Astrocyte (in vitro differentiated cells and primary cell): ENCODE measurements around the gene KIF5A.

ENCODE experiments used
- EZH2 ChIP-seq: IDR thresholded peaks from 2 replicates; pipeline ENCODE4 v1.6.1; 2012; ENCODE audit warnings: mild to moderate bottlenecking, low read length, inconsistent platforms; ENCODE audit not compliant: insufficient read depth
- TF ChIP-seq, protein P1 (sequence below): IDR thresholded peaks from 2 replicates; pipeline ENCODE4 v1.5.1; 2011; ENCODE audit warnings: low read depth, mild to moderate bottlenecking, inconsistent platforms, low read length, moderate library complexity; ENCODE audit not compliant: insufficient read depth

DNA sequence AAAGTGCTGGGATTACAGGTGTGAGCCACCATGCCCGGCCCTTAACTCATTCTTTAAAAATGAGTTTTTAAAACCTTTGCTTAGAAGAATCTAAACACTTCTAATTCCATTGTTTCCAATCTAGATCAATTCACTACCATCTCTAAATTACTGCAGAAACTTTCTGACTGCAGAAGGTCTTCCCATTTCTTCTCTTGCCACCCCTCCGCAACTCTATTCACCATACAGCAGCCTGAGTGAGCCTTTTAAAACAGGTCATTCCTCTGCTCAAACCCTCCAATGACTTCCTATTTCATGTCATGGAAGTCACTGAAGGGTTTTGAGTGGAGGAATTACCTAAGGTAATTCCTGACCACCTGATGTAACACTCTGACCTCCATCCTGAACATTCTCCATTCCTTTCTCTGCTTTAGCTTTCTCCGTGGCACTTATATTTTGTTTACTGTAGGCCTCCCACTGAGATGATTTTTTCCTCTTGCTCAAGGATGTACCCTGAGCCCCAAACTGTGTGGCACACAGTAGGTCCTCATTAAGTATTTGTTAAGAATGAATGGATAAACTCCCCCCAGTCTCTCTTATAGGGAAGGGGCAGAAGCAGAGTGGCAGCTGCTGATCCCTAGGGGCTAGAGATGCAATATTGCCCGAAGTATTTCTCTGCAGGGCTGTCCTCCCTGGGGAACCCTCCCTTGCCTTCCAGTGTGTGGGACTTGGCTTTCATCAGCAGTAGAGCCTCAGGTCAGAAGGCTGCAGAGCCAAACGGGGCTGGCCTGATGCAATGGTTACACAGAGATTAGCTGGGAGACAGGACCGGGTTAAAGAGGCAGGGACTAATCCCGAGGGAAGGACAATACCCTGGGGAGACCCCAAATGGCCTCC lies 30.7 kb upstream of the KIF5A start:
- no peak for TF ChIP-seq EZH2
- TF ChIP-seq, protein P1, sequence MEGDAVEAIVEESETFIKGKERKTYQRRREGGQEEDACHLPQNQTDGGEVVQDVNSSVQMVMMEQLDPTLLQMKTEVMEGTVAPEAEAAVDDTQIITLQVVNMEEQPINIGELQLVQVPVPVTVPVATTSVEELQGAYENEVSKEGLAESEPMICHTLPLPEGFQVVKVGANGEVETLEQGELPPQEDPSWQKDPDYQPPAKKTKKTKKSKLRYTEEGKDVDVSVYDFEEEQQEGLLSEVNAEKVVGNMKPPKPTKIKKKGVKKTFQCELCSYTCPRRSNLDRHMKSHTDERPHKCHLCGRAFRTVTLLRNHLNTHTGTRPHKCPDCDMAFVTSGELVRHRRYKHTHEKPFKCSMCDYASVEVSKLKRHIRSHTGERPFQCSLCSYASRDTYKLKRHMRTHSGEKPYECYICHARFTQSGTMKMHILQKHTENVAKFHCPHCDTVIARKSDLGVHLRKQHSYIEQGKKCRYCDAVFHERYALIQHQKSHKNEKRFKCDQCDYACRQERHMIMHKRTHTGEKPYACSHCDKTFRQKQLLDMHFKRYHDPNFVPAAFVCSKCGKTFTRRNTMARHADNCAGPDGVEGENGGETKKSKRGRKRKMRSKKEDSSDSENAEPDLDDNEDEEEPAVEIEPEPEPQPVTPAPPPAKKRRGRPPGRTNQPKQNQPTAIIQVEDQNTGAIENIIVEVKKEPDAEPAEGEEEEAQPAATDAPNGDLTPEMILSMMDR, result no peak
